Smooth muscle cell of bladder (primary cell): Measurements from ENCODE around the gene REG3A. TPM values are rescaled to one million over a fixed set of nuclear protein-coding genes. Genes with fewer than 3 reads are reported as not detected.

Experiments used
- total RNA-seq: library from RNA; depleted of rRNA; stranded (reverse); fragments of >200 nt; gene quantifications from 2 replicates; pipeline ENCODE4 v1.2.3, GENCODE V29; 2014

Gene REG3A
- total RNA-seq = not detected in 2 replicates

GRCh38 chr2:79159653-79160052 lies at the start of gene REG3A:
Gene REG3A (minus strand): TSS chr2:79159753. CDS start chr2:79159405, 348 bp downstream.

GRCh38 chr2:79120194-79120713 lies 39.3 kb downstream of the REG3A start, which contains the start of gene REG1A:
Gene REG1A (plus strand): TSS chr2:79120488. CDS start chr2:79120862, 374 bp downstream.

Other genes with a start within 250 kb of the REG3A start
- gene REG3G, start 134.1 kb downstream of the REG3A start, total RNA-seq = not detected in 2 replicates
- not detected in 2 replicates for gene REG1B, start 71.8 kb downstream of the REG3A start, total RNA-seq
- not detected in 2 replicates for gene REG1A, start 39.3 kb downstream of the REG3A start, total RNA-seq